Prostate gland (tissue), 2 donors: Measurements from ENCODE around the gene MYO5B.

ENCODE experiments used
- CTCF ChIP-seq, 4 experiments: fragments of 200-600 bp in 2 of 4; fragments of 450-650 bp in 2 of 4; sonication (generic) in 2 of 4; IDR thresholded peaks; 1 replicate in 3 of 4; 2 replicates in 1 of 4; pipeline ENCODE4 v1.5.1; 2016 to 2019; ENCODE audit warnings: antibody characterized with exemption in 4 of 4, mild to moderate bottlenecking in 2 of 4, moderate library complexity in 2 of 4
- POLR2A ChIP-seq: fragments of 450-650 bp; IDR thresholded peaks from one replicate; pipeline ENCODE4 v1.6.1; 2016; ENCODE audit warnings: antibody characterized with exemption, mild to moderate bottlenecking

GRCh38 chr18:49880661-49881060 is 314.3 kb downstream of the MYO5B start:
- TF ChIP-seq CTCF (IDR thresholded peaks at IDR 0.05), result no peak
- no peak for TF ChIP-seq POLR2A
